ENCODE measurements around the gene DHRS12.

GRCh38 chr13:51728972-51729371 is 75.0 kb downstream of the DHRS12 start:
- TF ChIP-seq, protein P1, sequence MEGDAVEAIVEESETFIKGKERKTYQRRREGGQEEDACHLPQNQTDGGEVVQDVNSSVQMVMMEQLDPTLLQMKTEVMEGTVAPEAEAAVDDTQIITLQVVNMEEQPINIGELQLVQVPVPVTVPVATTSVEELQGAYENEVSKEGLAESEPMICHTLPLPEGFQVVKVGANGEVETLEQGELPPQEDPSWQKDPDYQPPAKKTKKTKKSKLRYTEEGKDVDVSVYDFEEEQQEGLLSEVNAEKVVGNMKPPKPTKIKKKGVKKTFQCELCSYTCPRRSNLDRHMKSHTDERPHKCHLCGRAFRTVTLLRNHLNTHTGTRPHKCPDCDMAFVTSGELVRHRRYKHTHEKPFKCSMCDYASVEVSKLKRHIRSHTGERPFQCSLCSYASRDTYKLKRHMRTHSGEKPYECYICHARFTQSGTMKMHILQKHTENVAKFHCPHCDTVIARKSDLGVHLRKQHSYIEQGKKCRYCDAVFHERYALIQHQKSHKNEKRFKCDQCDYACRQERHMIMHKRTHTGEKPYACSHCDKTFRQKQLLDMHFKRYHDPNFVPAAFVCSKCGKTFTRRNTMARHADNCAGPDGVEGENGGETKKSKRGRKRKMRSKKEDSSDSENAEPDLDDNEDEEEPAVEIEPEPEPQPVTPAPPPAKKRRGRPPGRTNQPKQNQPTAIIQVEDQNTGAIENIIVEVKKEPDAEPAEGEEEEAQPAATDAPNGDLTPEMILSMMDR (IDR thresholded peaks at IDR 0.05): no peak
- TF ChIP-seq POLR2A (IDR thresholded peaks at IDR 0.05): no peak

Measured in adrenal gland (tissue), 5 donors.